K562 (cell line): ENCODE results near the gene GNAQ. TPM values are rescaled to one million over a fixed set of nuclear protein-coding genes. Genes with fewer than 3 reads are reported as not detected.
A peak's percentile ranks its signal among the peaks of the same experiment; 100 is the strongest.

ENCODE experiments used
- HDAC6 ChIP-seq: IDR thresholded peaks from 2 replicates; pipeline ENCODE4 v1.6.1; 2012; ENCODE audit warnings: low read depth, mild to moderate bottlenecking, control low read depth, inconsistent platforms, low read length, moderate library complexity
- HNRNPH1 ChIP-seq: fragments of 200-400 bp; formaldehyde crosslinking; optimal IDR thresholded peaks from 2 replicates; pipeline ENCODE3; 2017; ENCODE audit warnings: low read depth, mild to moderate bottlenecking, low read length, moderate library complexity
- MED1 ChIP-seq: sonication (generic); formaldehyde crosslinking; IDR thresholded peaks from 2 replicates; pipeline ENCODE4 v1.8.1; 2023; ENCODE audit warnings: missing genetic modification reagents, borderline replicate concordance
- MEIS2 ChIP-seq: fragments of 450-650 bp; IDR thresholded peaks from 2 replicates; pipeline ENCODE4 v1.6.1; 2014; ENCODE audit warnings: mild to moderate bottlenecking; ENCODE audit not compliant: partially characterized antibody
- MYBL2 ChIP-seq, 2 experiments: fragments of 450-650 bp in 1 of 2; sonication (generic) in 1 of 2; formaldehyde crosslinking in 1 of 2; IDR thresholded peaks; 2 replicates each; pipeline versions ENCODE4 v1.6.1 to v1.8.1; 2017 to 2022; ENCODE audit warnings: borderline replicate concordance in 1 of 2, inconsistent platforms in 1 of 2, low read depth in 1 of 2, mild to moderate bottlenecking in 1 of 2, missing genetic modification reagents in 1 of 2, moderate library complexity in 1 of 2
- POLR2AphosphoS5 ChIP-seq: IDR thresholded peaks from 2 replicates; pipeline ENCODE4 v1.6.1; 2011; ENCODE audit warnings: mild to moderate bottlenecking, low read depth, low read length, moderate library complexity; ENCODE audit not compliant: control insufficient read depth, insufficient read depth
- STAT5A ChIP-seq: IDR thresholded peaks from 2 replicates; pipeline ENCODE4 v1.6.1; 2012; ENCODE audit warnings: low read length, inconsistent platforms, borderline replicate concordance
- TEAD4 ChIP-seq, 2 experiments: sonication (generic) in 1 of 2; formaldehyde crosslinking in 1 of 2; IDR thresholded peaks; 2 replicates each; pipeline versions ENCODE4 v1.6.1 to v1.8.0; 2012 to 2022; ENCODE audit warnings: borderline replicate concordance in 1 of 2, inconsistent platforms in 1 of 2, low read length in 1 of 2, mild to moderate bottlenecking in 1 of 2, missing genetic modification reagents in 1 of 2
- ZNF197 ChIP-seq: fragments of 200-800 bp; sonication (Bioruptor generic); IDR thresholded peaks from 2 replicates; pipeline ENCODE4 v1.6.1; 2016; ENCODE audit warnings: low read depth, missing genetic modification characterization, missing compliant biosample characterization
- ZNF354B ChIP-seq: fragments of 250-450 bp; sonication (Bioruptor Pico); IDR thresholded peaks from 2 replicates; pipeline ENCODE4 v1.4.0; 2020
- ZNF384 ChIP-seq: IDR thresholded peaks from 2 replicates; pipeline ENCODE4 v1.6.1; 2012; ENCODE audit warnings: low read depth, low read length, improper control_type of control experiment
- ZNF445 ChIP-seq: fragments of 250-450 bp; sonication (Bioruptor Pico); IDR thresholded peaks from 2 replicates; pipeline ENCODE4 v1.4.0; 2020; ENCODE audit warnings: low read depth, mild to moderate bottlenecking, moderate library complexity
- polyA plus RNA-seq, 8 experiments: library from polyadenylated mRNA; depleted of rRNA in 4 of 8; stranded (reverse) in 5 of 8; unstranded in 3 of 8; fragments of >200 nt; fragmentation: Nextera tagmentation in 2 of 8; fragmentation: Illumina TruSeq in 1 of 8; extraction: Ambion mirVana in 2 of 8; extraction: Trizol in 1 of 8; gene quantifications; 2 replicates each; pipeline versions ENCODE4 v1.2.1 to v1.2.3, GENCODE V29; 2011 to 2014; ENCODE audit warnings: inconsistent platforms in 1 of 8, missing spikeins in 1 of 8
- total RNA-seq, 7 experiments: library from RNA; depleted of rRNA in 6 of 7; stranded (reverse); fragments of >200 nt in 6 of 7; fragmentation: Illumina TruSeq in 2 of 7; extraction: Trizol in 2 of 7; gene quantifications; 2 replicates each; pipeline versions ENCODE4 v1.2.1 to v1.2.3, GENCODE V29; 2011 to 2021; ENCODE audit warnings: low replicate concordance in 1 of 7
- TF ChIP-seq, protein P1 (sequence below): sonication (generic); formaldehyde crosslinking; IDR thresholded peaks from 2 replicates; pipeline ENCODE4 v1.8.1; 2023; ENCODE audit warnings: missing genetic modification reagents, mild to moderate bottlenecking, borderline replicate concordance
- TF ChIP-seq, protein P2 (sequence below): fragments of 250-450 bp; sonication (Bioruptor Pico); IDR thresholded peaks from 2 replicates; pipeline ENCODE4 v1.5.0; 2021; ENCODE audit warnings: mild to moderate bottlenecking, borderline replicate concordance
- TF ChIP-seq, protein P3 (sequence below), 2 experiments: fragments of 450-650 bp; IDR thresholded peaks; 2 replicates each; pipeline ENCODE4 v1.6.1; 2016

GNAQ gene
- total and polyA plus RNA-seq, 9 of the 15 experiments (the other 6 are each of a cell fraction or from before 2014, with no cell fraction given): 4.8 to 27.9 (median 17.5) TPM

GRCh38 chr9:77987081-77987656 lies 44.4 kb downstream of the GNAQ start (continued):
- TF ChIP-seq, protein P1, sequence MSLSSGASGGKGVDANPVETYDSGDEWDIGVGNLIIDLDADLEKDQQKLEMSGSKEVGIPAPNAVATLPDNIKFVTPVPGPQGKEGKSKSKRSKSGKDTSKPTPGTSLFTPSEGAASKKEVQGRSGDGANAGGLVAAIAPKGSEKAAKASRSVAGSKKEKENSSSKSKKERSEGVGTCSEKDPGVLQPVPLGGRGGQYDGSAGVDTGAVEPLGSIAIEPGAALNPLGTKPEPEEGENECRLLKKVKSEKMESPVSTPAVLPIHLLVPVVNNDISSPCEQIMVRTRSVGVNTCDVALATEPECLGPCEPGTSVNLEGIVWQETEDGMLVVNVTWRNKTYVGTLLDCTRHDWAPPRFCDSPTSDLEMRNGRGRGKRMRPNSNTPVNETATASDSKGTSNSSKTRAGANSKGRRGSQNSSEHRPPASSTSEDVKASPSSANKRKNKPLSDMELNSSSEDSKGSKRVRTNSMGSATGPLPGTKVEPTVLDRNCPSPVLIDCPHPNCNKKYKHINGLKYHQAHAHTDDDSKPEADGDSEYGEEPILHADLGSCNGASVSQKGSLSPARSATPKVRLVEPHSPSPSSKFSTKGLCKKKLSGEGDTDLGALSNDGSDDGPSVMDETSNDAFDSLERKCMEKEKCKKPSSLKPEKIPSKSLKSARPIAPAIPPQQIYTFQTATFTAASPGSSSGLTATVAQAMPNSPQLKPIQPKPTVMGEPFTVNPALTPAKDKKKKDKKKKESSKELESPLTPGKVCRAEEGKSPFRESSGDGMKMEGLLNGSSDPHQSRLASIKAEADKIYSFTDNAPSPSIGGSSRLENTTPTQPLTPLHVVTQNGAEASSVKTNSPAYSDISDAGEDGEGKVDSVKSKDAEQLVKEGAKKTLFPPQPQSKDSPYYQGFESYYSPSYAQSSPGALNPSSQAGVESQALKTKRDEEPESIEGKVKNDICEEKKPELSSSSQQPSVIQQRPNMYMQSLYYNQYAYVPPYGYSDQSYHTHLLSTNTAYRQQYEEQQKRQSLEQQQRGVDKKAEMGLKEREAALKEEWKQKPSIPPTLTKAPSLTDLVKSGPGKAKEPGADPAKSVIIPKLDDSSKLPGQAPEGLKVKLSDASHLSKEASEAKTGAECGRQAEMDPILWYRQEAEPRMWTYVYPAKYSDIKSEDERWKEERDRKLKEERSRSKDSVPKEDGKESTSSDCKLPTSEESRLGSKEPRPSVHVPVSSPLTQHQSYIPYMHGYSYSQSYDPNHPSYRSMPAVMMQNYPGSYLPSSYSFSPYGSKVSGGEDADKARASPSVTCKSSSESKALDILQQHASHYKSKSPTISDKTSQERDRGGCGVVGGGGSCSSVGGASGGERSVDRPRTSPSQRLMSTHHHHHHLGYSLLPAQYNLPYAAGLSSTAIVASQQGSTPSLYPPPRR: no peak
- TF ChIP-seq ZNF197 (CRISPR knock-in tag) (peak; percentile 43; the same call in 1 of the 2 replicates), ZNF354B (CRISPR knock-in tag) (no peak), MEIS2 (peak; percentile 98), HDAC6 (no peak), POLR2AphosphoS5 (peak; percentile 44; the same call in 1 of the 2 replicates), HNRNPH1 (no peak), ZNF445 (no peak), ZNF384 (peak; percentile 72; the same call in 1 of the 2 replicates), TEAD4 (IDR thresholded peaks at IDR 0.05; ENCODE audit: low read length) (peak; percentile 94), TEAD4 (CRISPR knock-in tag; IDR thresholded peaks at IDR 0.05; ENCODE audit: borderline replicate concordance) (no peak), MED1 (CRISPR knock-in tag) (no peak), STAT5A (peak; percentile 73; the same call in 1 of the 2 replicates), MYBL2 (IDR thresholded peaks at IDR 0.05; ENCODE audit: low read depth) (no peak), MYBL2 (CRISPR knock-in tag; IDR thresholded peaks at IDR 0.05; ENCODE audit: borderline replicate concordance) (no peak)
- TF ChIP-seq, protein P2, sequence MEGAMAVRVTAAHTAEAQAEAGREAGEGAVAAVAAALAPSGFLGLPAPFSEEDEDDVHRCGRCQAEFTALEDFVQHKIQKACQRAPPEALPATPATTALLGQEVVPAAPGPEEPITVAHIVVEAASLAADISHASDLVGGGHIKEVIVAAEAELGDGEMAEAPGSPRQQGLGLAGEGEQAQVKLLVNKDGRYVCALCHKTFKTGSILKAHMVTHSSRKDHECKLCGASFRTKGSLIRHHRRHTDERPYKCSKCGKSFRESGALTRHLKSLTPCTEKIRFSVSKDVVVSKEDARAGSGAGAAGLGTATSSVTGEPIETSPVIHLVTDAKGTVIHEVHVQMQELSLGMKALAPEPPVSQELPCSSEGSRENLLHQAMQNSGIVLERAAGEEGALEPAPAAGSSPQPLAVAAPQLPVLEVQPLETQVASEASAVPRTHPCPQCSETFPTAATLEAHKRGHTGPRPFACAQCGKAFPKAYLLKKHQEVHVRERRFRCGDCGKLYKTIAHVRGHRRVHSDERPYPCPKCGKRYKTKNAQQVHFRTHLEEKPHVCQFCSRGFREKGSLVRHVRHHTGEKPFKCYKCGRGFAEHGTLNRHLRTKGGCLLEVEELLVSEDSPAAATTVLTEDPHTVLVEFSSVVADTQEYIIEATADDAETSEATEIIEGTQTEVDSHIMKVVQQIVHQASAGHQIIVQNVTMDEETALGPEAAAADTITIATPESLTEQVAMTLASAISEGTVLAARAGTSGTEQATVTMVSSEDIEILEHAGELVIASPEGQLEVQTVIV: peak; percentile 78; the same call in 1 of the 2 replicates
- TF ChIP-seq, protein P3, sequence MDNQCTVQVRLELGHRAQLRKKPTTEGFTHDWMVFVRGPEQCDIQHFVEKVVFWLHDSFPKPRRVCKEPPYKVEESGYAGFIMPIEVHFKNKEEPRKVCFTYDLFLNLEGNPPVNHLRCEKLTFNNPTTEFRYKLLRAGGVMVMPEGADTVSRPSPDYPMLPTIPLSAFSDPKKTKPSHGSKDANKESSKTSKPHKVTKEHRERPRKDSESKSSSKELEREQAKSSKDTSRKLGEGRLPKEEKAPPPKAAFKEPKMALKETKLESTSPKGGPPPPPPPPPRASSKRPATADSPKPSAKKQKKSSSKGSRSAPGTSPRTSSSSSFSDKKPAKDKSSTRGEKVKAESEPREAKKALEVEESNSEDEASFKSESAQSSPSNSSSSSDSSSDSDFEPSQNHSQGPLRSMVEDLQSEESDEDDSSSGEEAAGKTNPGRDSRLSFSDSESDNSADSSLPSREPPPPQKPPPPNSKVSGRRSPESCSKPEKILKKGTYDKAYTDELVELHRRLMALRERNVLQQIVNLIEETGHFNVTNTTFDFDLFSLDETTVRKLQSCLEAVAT (IDR thresholded peaks at IDR 0.05): no peak
